Lung (tissue), 12 donors: ENCODE data around the gene AKR1A1. TPM values are rescaled to one million over a fixed set of nuclear protein-coding genes. Genes with fewer than 3 reads are reported as not detected.

Source experiments
- ATAC-seq: fragments of 200-7000 bp; cut with Tn5 transposase; one replicate; pipeline ENCODE4 v1.9.1; 2020; ENCODE audit warnings: moderate number of reproducible peaks; ENCODE audit not compliant: insufficient read depth, low FRiP score
- DNase-seq, 3 donors: peaks; one replicate each; pipeline ENCODE4 v3.0.0-alpha.2; 2013 to 2017
- H3K27ac ChIP-seq, 2 donors: one replicate each; pipeline ENCODE4 v1.5.1; 2013; ENCODE audit warnings: mild to moderate bottlenecking in 2 of 2, moderate library complexity in 2 of 2, control low read depth in 1 of 2, inconsistent platforms in 1 of 2, low read depth in 1 of 2, low read length in 1 of 2
- H3K27me3 ChIP-seq, 3 donors: one replicate each; pipeline ENCODE4 v1.5.1; 2013; ENCODE audit warnings: low read length in 2 of 3; ENCODE audit not compliant: control insufficient read depth in 3 of 3, insufficient read depth in 3 of 3
- H3K36me3 ChIP-seq, 4 donors: one replicate each; pipeline ENCODE4 v1.5.1; 2013; ENCODE audit warnings: low read length in 4 of 4, mild to moderate bottlenecking in 1 of 4, moderate library complexity in 1 of 4; ENCODE audit not compliant: control insufficient read depth in 4 of 4, insufficient read depth in 4 of 4
- H3K4me1 ChIP-seq, 5 donors: one replicate each; pipeline ENCODE4 v1.5.1; 2013; ENCODE audit warnings: low read length in 5 of 5, mild to moderate bottlenecking in 2 of 5, moderate library complexity in 1 of 5; ENCODE audit not compliant: control insufficient read depth in 5 of 5, insufficient read depth in 5 of 5
- H3K4me3 ChIP-seq: one replicate; pipeline ENCODE4 v1.5.1; 2013; ENCODE audit warnings: mild to moderate bottlenecking, control low read depth, moderate library complexity
- H3K9ac ChIP-seq, 2 donors: one replicate each; pipeline ENCODE4 v1.5.1; 2013; ENCODE audit warnings: low read length in 2 of 2, control low read depth in 1 of 2; ENCODE audit not compliant: insufficient read depth in 1 of 2
- H3K9me3 ChIP-seq, 4 donors: one replicate each; pipeline ENCODE4 v1.5.1; 2013; ENCODE audit warnings: low read length in 3 of 4, mild to moderate bottlenecking in 1 of 4, moderate library complexity in 1 of 4; ENCODE audit not compliant: control insufficient read depth in 4 of 4, insufficient read depth in 3 of 4
- WGBS, 2 donors: extraction: QIAGEN DNeasy Blood & Tissue Kit; methylation state at CpG; one replicate each; pipeline ENCODE4 v1.1.7; 2013; 5-methylcytosine and 5-hydroxymethylcytosine counted together
- polyA plus RNA-seq, 2 donors: library from polyadenylated mRNA; stranded (reverse); fragments of 200-250 nt; gene quantifications; one replicate each; pipeline ENCODE4 v1.2.1, GENCODE V29; 2013
- total RNA-seq, 2 donors: library from RNA; depleted of rRNA in 1 of 2; stranded (reverse); fragments of >200 nt in 1 of 2; gene quantifications; one replicate each; pipeline ENCODE4 v1.2.1, GENCODE V29; 2014 to 2021
- TF ChIP-seq, protein P1 (sequence below): IDR thresholded peaks from 2 replicates; pipeline ENCODE4 v1.5.1; 2012; ENCODE audit warnings: mild to moderate bottlenecking; ENCODE audit errors: control extremely low read depth, extremely low read depth
- donor health status: control.
- donor health status: control.
- donor health status: Bipolar disorder and iron deficiency.
- donor health status: healthy.
- donor health status: DM: yes; HTN: yes; CAD: no.

AKR1A1 gene
- total and polyA plus RNA-seq, 4 donors: 92.6 to 214 (median 210) TPM

DNA sequence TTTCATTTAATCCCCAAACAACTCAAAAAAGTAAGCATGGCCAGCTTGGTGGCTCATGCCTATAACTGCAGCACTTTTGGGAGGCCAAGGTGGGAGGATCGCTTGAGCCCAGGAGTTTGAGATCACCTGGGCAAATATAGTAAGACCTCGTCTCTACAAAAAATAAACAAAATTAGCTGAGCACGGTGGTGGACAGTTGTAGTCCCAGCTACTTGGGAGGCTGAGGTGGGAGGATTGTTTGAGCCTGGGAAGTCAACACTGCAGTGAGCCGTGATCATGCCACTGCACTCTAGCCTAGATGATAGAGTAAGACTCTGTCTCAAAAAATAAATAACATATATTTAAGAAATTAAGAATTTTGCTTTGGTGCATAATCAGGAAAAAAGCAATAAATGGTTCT lies 6.1 kb upstream of the AKR1A1 start:
- 72 to 78% methylated on average over 4 of the region's 4 CpGs for WGBS, 2 donors
- DNase-seq: no peak
- Histone ChIP-seq H3K4me3 (no peak overlapping the region), H3K27me3 (no peaks in the 10 kb centered on the region), H3K4me1 (peaks cover 0 to 7% (median 0%) of the 10 kb centered on the region in 5 donors), H3K9ac (no peak overlapping the region), H3K36me3 (no peaks in the 10 kb centered on the region), H3K9me3 (no peaks in the 10 kb centered on the region), H3K27ac (peak overlapping the region in 1 of 2 donors; percentile 24)
- TF ChIP-seq, protein P1, sequence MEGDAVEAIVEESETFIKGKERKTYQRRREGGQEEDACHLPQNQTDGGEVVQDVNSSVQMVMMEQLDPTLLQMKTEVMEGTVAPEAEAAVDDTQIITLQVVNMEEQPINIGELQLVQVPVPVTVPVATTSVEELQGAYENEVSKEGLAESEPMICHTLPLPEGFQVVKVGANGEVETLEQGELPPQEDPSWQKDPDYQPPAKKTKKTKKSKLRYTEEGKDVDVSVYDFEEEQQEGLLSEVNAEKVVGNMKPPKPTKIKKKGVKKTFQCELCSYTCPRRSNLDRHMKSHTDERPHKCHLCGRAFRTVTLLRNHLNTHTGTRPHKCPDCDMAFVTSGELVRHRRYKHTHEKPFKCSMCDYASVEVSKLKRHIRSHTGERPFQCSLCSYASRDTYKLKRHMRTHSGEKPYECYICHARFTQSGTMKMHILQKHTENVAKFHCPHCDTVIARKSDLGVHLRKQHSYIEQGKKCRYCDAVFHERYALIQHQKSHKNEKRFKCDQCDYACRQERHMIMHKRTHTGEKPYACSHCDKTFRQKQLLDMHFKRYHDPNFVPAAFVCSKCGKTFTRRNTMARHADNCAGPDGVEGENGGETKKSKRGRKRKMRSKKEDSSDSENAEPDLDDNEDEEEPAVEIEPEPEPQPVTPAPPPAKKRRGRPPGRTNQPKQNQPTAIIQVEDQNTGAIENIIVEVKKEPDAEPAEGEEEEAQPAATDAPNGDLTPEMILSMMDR: no peak
- ATAC-seq: no peak

DNA sequence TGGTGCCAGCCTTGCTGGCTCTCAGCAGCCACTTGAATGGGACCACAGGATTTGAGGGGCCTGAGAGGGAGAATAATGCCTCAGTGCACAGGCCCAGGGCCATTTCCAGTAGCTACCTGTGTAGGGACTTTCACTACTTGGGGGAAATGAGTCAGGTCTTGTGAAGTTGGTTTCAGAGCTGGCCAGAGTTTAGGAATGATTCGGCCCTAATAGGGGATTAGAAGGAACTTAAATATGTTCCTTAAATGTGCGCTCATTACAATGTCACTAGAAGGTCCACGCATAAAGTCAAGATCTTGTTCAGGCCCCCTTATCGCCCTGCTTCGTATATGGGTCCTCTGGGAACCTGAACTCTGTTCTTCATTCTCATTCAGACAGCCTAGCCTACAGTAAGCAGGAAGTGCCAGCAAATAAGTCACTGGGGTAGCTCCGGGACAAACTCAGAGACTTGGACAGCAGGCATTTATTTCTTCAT lies 5.6 kb upstream of the AKR1A1 start:
- WGBS, 2 donors: 40 to 44% methylated on average over 6 of the region's 6 CpGs
- ATAC-seq (no peak), DNase-seq (no peak)
- H3K4me3 ChIP-seq: no peak overlapping the region
- H3K36me3 ChIP-seq: no peaks in the 10 kb centered on the region
- TF ChIP-seq, protein P1: no peak
- no peaks in the 10 kb centered on the region for H3K27me3 ChIP-seq
- H3K9ac ChIP-seq: no peak overlapping the region
- H3K9me3 ChIP-seq: no peaks in the 10 kb centered on the region
- H3K27ac ChIP-seq: peak overlapping the region in 1 of 2 donors; percentile 13
- peaks cover 0 to 7% (median 0%) of the 10 kb centered on the region in 5 donors for H3K4me1 ChIP-seq

DNA sequence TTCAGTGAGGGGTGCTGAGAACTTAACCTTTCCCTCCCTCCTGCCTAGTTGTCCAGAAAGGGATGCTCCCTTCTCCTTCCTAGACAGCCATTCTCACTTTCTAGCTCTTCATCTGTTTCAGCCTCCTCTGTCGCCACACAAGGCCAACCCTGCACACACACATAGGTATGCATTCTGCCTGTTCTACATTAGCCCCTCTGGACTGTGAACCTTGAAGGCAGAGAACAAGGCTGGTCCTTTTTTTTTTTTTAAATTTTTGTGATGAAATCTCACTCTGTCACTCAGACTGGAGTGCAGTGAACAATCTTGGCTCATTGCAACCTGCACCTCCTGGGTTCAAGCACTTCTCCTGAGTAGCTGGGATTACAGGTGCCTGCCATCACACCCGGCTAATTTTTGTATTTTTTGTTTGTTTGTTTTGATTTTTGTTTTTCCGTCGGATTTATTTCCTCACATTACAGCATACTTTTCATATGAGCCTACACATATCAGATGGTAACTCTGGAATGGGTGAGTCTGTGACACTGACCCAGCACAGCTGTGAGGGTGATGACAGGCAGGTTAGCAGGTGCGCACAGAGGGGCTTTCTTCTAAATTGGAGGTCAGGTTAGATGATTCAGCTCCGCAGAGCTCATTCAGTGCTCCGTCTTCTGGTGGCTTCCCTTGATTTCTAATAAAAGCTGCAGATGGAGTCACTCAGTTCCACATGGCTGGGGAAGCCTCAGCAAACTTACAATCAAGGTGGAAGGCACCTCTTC lies 4.9 kb upstream of the AKR1A1 start:
- Histone ChIP-seq H3K36me3 (no peaks in the 10 kb centered on the region), H3K9me3 (no peaks in the 10 kb centered on the region), H3K27me3 (no peaks in the 10 kb centered on the region), H3K9ac (no peak overlapping the region), H3K27ac (peak overlapping the region in 1 of 2 donors; percentile 13), H3K4me1 (peaks cover 0 to 10% (median 0%) of the 10 kb centered on the region in 5 donors), H3K4me3 (no peak overlapping the region)
- DNase-seq: no peak
- TF ChIP-seq, protein P1: no peak
- WGBS, 2 donors: 83 to 87% methylated on average over 7 of the region's 7 CpGs
- ATAC-seq: no peak
